Cardiac septum (tissue), 1 donor: ENCODE results near the gene REXO4. TPM values are rescaled to one million over a fixed set of nuclear protein-coding genes. Genes with fewer than 3 reads are reported as not detected.

ENCODE experiments used
- DNase-seq: peaks from one replicate; pipeline ENCODE4 v3.0.0-alpha.2; 2020; ENCODE audit warnings: low spot score
- intact Hi-C: fragments of 100-400 bp; cut with DNase I; formaldehyde crosslinking; loops from one replicate; pipeline ENCODE4 v1.14.0; 2022
- total RNA-seq: library from RNA; stranded (reverse); fragmentation: NEBNext Ultra II Directional; extraction: Animal tissue kit (Norgen Biotek cat#: 25700); gene quantifications from one replicate; pipeline ENCODE4 v1.2.1, GENCODE V29; 2021
- donor health status: DM: no; HTN: no; CAD: no.

Gene REXO4
- total RNA-seq, 1 donor from 2014 or later: 12.2 TPM

DNA sequence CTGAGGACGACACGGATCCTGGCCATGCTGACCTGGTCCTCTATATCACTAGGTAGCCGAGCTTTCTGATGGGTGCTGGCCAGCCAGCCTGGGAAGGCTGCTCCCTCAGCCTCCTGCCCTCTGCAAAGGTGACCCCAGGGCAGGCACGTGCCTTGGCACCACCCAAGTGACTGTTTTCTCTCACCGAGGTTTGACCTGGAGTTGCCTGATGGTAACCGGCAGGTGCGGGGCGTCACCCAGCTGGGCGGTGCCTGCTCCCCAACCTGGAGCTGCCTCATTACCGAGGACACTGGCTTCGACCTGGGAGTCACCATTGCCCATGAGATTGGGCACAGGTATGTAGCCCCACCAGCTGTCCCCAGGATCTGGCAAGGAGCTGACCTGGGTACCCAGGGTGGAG, 8.2 kb upstream of the REXO4 start:
- no peak for DNase-seq
- intact Hi-C loops: no loop called here

DNA sequence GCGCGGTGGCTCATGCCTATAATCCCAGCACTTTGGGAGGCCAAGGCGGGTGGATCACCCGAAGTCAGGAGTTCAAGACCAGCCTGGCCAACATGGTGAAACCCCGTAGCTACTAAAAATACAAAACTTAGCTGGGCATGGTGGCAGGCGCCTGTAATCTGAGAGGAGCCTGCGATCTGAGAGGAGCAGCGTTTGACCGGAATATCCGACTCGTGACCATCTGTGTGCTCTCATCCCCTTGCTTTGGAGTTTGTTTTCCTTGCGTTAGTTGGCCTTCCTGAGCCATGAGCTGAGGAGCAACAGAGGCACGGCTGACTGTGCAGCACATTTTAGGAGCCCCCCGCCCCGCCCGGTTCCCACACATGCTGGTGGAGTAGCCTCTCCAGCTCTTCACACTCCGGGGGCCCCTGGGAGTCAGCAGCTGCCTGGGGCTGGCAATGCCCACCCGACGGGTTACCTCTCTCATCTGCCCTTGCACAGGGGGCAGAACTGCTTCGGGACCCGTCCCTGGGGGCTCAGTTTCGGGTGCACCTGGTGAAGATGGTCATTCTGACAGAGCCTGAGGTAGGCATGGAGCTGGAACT, 7.3 kb upstream of the REXO4 start:
- DNase-seq: no peak
- intact Hi-C loops: no loop called here

DNA sequence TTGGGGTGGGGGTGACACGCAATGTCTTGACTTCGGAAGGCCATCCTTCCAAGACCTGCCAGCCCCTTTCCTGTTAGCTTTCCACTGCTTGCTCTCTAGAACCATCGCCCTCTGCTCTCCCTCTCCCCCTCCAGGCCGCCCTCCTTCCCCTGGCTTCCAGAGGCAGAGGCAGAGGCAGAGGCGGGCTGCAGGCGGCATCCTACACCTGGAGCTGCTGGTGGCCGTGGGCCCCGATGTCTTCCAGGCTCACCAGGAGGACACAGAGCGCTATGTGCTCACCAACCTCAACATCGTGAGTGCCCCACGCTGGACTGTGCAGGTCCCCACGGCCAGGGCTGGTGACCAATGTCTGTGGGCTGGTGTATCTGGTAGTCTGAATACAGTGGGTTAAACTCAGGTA, 6.4 kb upstream of the REXO4 start:
- intact Hi-C loops: loop anchor here (5.0 kb wide), 1 partner anchor 53 kb away; the partner anchor contains the start of gene SLC2A6
- DNase-seq: no peak

DNA sequence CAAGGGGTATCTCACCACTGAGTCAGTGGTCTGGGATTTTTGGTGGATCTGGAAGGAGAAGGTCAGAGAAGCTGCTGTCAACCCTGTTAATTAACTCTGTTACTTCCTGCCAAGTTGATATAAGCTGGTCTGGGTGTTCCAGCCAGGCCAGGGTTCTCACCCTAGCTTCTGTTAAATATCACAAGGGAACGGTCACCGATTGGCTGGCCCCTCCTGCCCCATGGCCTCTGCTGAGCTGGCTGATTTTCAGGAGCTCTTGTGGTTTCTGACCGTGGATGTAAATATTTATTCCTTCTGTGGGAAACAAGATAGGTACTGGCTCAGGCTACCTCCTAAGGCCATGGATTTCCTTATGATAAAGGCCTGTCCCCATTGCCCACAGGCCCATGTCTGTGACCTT, 5.4 kb upstream of the REXO4 start:
- intact Hi-C loops: loop anchor here (5.0 kb wide), 1 partner anchor 54 kb away; the partner anchor contains the start of gene SLC2A6
- no peak for DNase-seq

DNA sequence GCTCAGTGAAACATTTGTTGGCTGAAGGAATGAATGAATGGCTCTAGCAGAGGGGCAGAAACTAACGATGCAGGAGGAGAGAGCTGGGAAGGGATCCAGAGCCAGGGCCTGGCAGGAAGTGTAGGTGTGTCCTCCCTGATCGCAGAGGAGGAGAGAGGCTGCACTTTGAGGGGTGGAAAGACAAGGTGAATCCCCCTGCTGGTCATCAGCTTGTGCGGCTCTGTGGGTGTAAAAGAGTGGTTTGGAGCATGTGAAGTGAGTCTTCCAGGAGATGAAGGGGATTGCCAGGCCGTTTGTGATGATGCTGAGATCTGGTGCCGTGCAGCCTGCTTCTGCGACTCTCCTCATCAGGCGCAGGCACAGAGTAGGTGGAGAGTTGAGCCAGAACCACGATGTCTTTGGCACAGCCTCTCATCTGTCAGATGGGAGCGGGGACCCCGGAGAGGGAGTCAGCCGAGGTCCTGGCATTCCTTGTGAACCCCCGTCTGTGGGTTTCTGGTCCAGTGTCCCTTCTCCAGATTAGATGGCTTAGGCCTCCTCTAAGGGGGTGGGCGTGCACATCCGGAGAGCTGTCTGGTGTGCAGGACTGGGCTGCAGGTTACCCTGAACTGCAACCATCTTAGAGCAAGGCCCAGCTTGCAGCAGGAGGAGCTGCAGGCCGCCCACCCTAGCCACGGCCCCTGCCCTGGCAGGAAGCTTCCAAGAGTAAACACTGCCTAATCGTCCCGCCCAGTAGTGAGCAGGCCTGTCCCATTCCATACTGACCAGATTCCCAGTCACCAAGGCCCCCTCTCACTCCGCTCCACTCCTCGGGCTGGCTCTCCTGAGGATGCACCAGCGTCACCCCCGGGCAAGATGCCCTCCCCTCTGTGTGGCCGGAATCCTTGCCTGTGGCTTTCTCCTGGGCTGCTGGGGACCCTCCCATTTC, 4.1 kb upstream of the REXO4 start, which contains the start of gene ADAMTS13:
TSS of gene ADAMTS13 (plus strand) at position 753 of the 928 bp plus-strand sequence. CDS start at position 830, 77 bp downstream.
- intact Hi-C loops: loop anchor here (5.0 kb wide), 1 partner anchor 55 kb away; the partner anchor contains the start of gene SLC2A6
- no peak for DNase-seq

DNA sequence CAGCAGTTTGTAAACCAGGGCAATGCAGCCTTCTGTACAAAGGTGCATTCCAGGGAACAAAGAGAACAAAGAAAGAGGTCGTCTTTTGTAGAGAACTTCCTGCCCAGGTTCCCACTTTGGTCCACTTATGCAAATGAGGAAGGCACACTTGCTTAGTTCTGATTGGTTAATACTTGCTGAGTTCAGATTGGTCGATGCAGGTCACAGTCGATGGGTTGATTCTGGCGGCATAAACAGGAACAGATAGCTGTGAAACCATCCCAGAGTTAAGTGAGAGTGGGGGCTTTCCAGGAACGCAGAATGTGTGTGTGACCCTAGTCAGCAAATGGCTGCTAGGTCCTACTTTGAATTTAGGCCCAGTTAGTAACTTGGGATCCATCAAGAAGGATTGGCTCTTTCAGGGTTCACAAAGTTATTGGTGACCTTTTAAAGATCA, 2.6 kb upstream of the REXO4 start:
- intact Hi-C loops: loop anchor here (5.0 kb wide), 1 partner anchor 57 kb away; the partner anchor contains the start of gene SLC2A6

DNA sequence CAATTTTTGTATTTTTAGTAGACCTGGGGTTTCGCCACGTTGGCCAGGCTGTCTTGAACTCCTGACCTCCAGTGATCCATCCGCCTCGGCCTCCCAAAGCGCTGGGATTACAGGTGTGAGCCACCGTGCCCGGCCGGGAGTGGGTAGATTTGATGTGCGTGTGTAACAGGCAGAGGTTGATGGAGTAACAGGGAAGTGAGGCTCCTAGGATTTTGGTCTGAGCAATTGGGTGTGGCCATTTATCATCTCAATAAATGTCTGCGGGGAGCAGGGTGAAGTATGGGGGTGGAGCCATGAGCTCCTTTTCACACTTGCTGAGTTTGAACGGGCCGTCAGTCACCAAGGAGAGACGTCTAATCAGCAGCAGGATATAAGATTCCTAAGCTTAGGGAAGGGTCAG, 1.2 kb upstream of the REXO4 start:
- intact Hi-C loops: loop anchor here (5.0 kb wide), 3 partner anchors 38 to 82 kb away; partner anchors contain the start of genes CACFD1 and SURF6
- DNase-seq: no peak

More for the DNA sequence above, 2.6 kb upstream of the REXO4 start:
- no peak for DNase-seq

DNA sequence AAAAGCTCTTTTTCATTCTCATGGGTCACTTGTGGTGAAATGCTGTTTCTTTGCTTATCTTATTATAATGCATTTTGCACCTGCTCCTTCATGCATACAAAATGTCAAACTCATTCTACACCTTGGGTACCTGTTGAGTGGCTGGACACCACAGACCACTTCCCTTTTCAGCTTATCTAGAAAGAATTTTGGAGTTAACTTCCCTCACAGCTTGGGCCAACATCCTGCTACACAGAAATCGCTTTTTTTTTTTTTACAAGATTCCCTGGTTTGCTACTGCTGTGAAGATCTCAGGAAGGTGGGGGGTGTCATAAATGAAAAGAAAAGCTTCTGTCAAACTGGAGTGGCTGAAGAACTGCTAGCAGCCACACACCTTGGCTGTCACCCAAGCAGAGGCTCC, 2.6 kb downstream of the REXO4 start:
- intact Hi-C loops: loop anchor here (5.0 kb wide), 3 partner anchors 42 to 78 kb away; partner anchors contain the start of genes CACFD1 and SURF6

DNA sequence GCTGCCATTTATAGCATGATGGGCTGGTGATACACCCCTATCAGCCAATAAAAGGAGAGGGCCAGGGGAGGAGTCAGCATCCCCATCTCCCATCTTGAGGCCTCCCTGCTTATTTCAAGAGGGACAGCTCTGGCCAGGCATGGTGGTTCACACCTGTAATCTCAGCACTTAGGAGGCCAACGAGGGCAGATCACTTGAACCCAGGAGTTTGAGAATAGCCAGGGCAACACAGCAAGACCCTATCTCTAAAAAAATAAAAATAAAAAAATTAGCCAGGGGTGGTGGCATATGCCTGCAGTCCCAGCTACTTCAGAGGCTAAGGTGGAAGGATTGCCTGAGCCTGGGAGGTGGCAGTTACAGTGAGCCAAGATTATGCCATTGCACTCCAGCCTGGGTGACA, 9.8 kb downstream of the REXO4 start:
- no peak for DNase-seq
- intact Hi-C loops: loop anchor here (10.0 kb wide), 1 partner anchor 317 kb away; no protein-coding TSS in a partner anchor

More for the DNA sequence above, 2.6 kb downstream of the REXO4 start:
- no peak for DNase-seq

DNA sequence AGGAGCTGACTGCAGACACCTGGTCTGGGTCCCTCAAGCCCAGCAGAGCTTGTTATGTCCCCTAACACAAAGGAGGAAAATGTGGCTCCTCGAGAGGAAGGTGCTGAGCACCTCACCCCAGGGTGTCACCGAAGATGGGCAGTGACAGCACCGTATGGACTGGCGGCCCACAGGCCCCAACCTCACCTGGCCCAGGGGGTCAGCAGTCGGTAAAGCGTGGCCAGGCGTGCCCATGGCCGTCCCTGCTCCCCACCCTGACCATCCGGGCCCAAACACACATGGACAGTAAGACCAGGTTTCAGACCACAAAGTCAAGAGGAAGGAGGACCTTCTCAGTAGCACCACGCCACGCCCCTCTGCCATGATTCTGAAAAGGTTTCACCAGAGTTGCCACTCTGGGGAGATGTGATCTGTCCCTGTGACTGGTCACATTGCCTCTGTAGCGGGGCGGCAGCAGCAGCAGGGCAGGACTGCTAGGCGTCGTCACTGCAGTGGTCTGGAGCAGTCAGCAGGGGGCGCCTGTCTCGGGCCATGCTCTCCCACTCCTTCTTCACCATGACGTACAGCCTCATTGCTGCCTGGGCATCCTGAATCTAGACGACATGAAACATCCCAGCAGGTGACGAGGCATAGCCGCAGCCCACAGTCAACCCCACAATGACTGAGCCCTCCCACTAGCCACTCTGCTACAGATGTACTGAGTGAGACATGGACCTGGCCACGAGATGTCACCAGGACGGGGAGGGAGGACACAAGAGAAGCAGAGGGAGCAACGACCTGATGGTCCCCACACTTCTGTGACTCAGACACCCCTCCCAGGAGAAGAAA, 11.1 kb downstream of the REXO4 start:
- intact Hi-C loops: loop anchor here (1.0 to 10.0 kb wide), 2 partner anchors 80 to 318 kb away; no protein-coding TSS in a partner anchor
- peak; percentile 87 for DNase-seq

DNA sequence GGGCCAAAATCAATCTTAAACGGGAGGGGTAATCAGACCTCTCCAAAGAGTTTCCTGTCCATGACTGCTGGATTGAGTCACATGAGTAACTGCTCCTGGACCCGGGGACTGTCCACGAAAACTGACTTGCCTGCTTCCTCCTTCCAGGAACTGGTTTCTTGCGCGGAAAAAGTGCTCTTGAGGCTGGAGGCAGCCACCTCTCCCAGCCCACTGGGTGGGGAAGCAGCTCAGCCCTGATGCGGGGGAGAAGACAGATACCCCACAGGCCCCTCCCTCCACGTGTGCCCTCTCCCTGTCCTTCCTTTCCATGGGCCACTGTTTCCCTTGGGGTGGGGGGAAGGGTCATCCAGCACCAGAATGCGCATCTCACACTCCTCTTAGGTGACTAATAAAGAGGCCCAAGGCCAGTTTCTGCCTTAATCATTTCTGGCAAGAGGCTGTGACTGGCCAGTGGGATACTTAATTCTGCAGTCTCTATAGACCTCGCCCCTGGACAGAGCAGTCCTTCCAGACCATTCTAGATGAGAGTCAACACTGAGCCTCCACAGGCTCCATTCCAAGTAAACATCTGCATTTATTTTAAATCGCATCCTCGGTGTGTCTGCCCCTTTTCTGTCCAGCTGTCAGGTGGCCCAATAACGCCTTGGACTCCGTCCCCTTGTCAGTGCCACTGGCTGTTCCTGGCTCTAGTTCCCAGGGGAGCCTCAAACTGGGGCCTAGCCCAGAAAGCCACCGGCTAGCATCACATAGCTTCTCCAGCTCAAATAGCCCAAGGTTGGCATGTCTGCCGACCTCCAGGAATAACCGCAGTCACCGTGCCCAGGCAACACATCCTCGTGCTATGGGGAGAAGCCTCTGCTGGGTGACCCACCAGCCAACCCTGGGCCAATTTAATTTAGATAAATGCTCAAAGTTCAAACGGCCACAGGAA, 12.0 kb downstream of the REXO4 start:
- intact Hi-C loops: loop anchor here (1.0 to 10.0 kb wide), 2 partner anchors 81 to 319 kb away; no protein-coding TSS in a partner anchor
- DNase-seq: no peak

DNA sequence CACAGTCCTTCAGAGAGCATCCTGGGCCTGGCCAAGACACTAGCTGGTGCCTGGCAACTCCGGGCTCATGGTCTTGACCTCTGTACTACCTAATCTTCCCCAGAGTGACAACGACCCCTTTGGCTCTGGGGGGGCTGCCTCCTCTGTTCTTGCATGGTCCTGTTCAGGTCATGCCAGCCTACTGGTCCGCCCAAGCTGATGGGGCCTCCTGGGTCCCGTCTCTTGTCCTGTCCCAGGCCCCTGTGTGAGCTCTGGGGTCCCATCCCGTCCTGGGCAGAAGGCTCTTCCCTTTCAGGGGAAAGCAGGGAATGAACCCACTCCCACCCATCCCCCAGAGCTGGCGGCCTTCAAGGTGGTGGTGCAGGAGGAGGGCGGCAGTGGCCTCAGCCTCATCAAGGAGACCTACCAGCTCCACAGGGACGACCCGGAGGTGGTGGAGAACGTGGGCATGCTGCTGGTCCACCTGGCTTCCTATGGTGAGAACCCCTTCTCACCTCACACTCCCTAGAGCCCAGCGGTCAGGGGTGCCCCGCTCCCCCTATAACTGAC, 13.3 kb downstream of the REXO4 start:
- DNase-seq: no peak
- intact Hi-C loops: loop anchor here (10.0 kb wide), 1 partner anchor 320 kb away; no protein-coding TSS in a partner anchor

DNA sequence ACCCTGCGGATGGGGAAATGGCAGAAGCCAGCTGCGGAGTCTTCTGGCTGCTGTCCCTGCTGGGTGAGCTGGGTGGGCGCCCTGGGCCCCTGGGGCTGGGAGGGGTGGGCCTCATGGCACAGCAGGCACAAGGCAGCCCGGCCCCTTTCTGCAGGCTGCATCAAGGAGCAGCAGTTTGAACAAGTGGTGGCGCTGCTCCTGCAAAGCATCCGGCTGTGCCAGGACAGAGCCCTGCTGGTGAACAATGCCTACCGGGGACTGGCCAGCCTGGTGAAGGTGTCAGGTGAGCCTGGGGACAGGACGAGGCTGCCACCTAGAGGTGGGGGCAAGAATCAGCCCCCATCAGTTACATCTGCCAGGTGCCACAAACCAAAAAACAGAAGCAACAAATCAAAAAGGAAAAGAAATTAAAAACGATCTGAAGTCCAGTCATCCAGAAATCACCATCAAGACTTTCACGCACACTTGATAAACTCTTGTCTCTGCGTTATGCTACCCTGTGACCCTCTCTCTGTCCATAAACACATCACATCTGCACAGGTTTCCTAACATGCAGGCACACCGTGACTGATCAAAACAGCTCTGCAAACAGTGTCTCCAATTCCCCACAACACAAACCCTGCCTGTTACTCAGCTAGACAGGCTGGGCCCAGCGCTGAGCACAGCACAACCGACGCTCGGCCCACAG, 13.9 kb downstream of the REXO4 start:
- intact Hi-C loops: loop anchor here (10.0 kb wide), 1 partner anchor 321 kb away; no protein-coding TSS in a partner anchor
- DNase-seq: no peak

DNA sequence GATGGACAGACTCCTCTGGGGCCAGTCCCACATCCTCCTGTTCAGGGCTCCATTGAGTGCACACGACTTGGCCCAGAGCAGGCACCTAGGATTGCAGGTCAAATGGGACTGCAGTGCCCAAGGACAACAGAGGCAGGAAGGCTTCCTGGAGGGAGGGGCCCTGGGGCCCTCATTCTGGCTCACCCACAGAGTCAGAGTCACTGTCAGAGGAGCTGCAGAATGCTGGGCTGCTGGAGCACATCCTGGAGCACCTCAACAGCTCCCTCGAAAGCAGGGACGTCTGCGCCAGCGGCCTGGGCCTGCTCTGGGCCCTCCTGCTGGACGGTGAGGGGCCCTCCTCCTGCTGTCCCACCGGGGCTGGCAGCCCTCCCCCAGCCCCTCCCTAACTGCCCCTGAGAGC, 15.1 kb downstream of the REXO4 start:
- intact Hi-C loops: loop anchor here (10.0 kb wide), 1 partner anchor 322 kb away; no protein-coding TSS in a partner anchor

DNA sequence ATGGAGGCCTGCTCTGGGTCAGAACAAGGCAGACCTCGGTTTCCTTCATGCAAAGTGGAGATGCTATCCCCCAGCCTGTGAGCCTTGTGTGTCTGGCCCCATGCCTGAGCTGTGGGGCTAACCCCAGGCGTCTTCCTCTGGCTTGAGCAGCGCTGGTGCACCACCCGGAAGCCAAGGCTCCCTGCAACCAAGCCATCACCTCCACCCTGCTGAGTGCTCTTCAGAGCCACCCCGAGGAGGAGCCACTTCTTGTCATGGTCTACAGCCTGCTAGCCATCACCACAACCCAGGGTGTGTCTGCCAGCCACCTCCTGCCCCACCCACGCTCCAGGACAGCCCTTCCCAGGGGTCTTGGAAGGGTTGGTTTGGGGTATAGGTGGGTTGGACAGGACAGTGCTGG, 16.2 kb downstream of the REXO4 start:
- DNase-seq: no peak
- intact Hi-C loops: loop anchor here (10.0 kb wide), 1 partner anchor 323 kb away; no protein-coding TSS in a partner anchor

More for the DNA sequence above, 15.1 kb downstream of the REXO4 start:
- DNase-seq: no peak

DNA sequence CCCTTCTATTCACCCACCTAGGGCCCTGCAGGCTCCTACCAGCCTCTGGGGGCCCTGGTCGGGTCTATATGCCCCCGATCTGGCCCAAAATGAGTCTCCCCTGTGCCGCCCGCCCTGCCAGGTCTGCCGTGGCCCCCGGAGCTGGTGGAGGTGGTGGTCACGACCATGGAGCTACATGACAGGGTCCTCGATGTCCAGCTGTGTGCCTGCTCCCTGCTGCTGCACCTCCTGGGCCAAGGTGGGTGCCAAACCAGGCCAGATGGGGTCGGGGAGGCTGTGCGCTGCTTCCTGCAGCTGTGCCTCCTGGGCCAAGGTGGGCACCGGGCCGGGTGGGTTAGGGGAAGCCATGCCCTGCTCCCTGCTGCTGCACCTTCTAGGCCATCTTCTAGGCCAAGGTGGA, 17.5 kb downstream of the REXO4 start:
- no peak for DNase-seq
- intact Hi-C loops: loop anchor here (10.0 kb wide), 1 partner anchor 325 kb away; no protein-coding TSS in a partner anchor

DNA sequence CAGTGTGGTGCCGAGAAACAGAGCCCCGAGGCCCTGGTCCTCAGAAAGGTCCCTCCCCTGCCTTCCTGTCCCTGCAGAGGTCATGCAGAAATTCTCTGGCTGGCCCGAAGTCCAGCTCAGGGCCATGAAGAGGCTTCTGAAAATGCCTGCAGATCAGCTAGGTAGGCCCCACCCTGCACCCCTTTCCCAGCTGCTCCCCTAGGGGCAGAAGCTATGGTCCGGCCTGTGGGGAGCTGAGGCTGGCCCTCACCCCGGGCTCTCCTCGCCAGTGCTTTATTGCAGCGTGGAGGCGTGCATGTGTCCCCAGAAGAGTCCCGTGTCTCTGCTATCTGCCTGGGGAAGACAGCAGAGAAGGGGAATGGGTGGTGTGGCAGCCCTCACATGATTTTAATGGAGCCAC, 19.9 kb downstream of the REXO4 start:
- DNase-seq: no peak

More for the DNA sequence above, 19.9 kb downstream of the REXO4 start:
- intact Hi-C loops: no loop called here
